Heart right ventricle (tissue), 16 donors: Measurements from ENCODE around the gene PLS1. TPM values are rescaled to one million over a fixed set of nuclear protein-coding genes. Genes with fewer than 3 reads are reported as not detected.

Experiments used
- ATAC-seq, 8 donors: fragments of 200-7000 bp; cut with Tn5 transposase; one replicate each; pipeline ENCODE4 v1.9.1; 2020; ENCODE audit warnings: mild to moderate bottlenecking in 8 of 8, moderate library complexity in 8 of 8, moderate number of reproducible peaks in 1 of 8
- DNase-seq, 2 donors: peaks; one replicate each; pipeline ENCODE4 v3.0.0-alpha.2; 2020
- H3K27ac ChIP-seq, 10 donors: fragments of 200-600 bp; sonication (generic) in 2 of 10; one replicate each; pipeline versions ENCODE4 v1.5.0 to v1.8.0; 2020 to 2022; ENCODE audit warnings: mild to moderate bottlenecking in 3 of 10
- H3K27me3 ChIP-seq, 7 donors: fragments of 200-600 bp; one replicate each; pipeline ENCODE4 v1.8.0; 2021 to 2022; ENCODE audit warnings: mild to moderate bottlenecking in 2 of 7
- H3K36me3 ChIP-seq, 9 donors: fragments of 200-600 bp; sonication (generic) in 1 of 9; one replicate each; pipeline versions ENCODE4 v1.5.0 to v1.8.0; 2020 to 2022; ENCODE audit warnings: mild to moderate bottlenecking in 2 of 9
- H3K4me1 ChIP-seq, 9 donors: fragments of 200-600 bp; sonication (generic) in 1 of 9; one replicate each; pipeline versions ENCODE4 v1.5.0 to v1.8.0; 2020 to 2022; ENCODE audit warnings: mild to moderate bottlenecking in 4 of 9
- H3K4me3 ChIP-seq, 10 donors: fragments of 200-600 bp; sonication (generic) in 2 of 10; one replicate each; pipeline versions ENCODE4 v1.5.0 to v1.8.0; 2020 to 2022; ENCODE audit warnings: mild to moderate bottlenecking in 7 of 10, moderate library complexity in 2 of 10
- H3K9me3 ChIP-seq, 11 donors: fragments of 200-600 bp in 10 of 11; sonication (generic) in 2 of 11; one replicate each; pipeline versions ENCODE4 v1.5.0 to v1.8.0; 2013 to 2022; ENCODE audit warnings: mild to moderate bottlenecking in 2 of 11, control low read depth in 1 of 11, moderate library complexity in 1 of 11
- WGBS, 2 donors: extraction: QIAGEN DNeasy Blood & Tissue Kit; methylation state at CpG; one replicate each; pipeline ENCODE4 v1.1.7; 2013; ENCODE audit warnings: inconsistent platforms in 1 of 2; 5-methylcytosine and 5-hydroxymethylcytosine counted together
- intact Hi-C, 10 donors: fragments of 100-400 bp; cut with DNase I; formaldehyde crosslinking; loops; one replicate each; pipeline versions ENCODE4 v1.11.1 to v1.14.2; 2022
- polyA plus RNA-seq, 2 donors: library from polyadenylated mRNA; stranded (reverse); fragments of 200-250 nt; gene quantifications; one replicate each; pipeline ENCODE4 v1.2.3, GENCODE V29; 2013
- total RNA-seq, 10 donors: library from RNA; stranded (reverse); fragmentation: NEBNext Ultra II Directional in 3 of 10; extraction: Animal tissue kit (Norgen Biotek cat#: 25700) in 3 of 10; gene quantifications; one replicate each; pipeline versions ENCODE4 v1.2.1 to v1.2.4, GENCODE V29; 2021 to 2023
- TF ChIP-seq, protein P1 (sequence below), 9 donors: fragments of 200-600 bp; sonication (generic) in 2 of 9; IDR thresholded peaks; one replicate each; pipeline versions ENCODE4 v1.5.0 to v1.8.0; 2021 to 2022; ENCODE audit warnings: antibody characterized with exemption in 9 of 9, mild to moderate bottlenecking in 5 of 9, moderate library complexity in 1 of 9
- donor health status: Arrhythmogenic right ventricular cardiomyopathy.
- donor health status: ischemic (EF 13 %, LVEDD 7.1; RV severe dilation, severe dysfunction).
- donor health status: healthy with polysubstance abuse.
- donor health status: DM: no; HTN: yes; CAD: no.
- donor health status: DM: no; HTN: no; CAD: no.
- donor health status: ischemic (EF 25% LVEDD 6.9; RV normal size, moderate dysfunction).
- donor health status: ischemic (EF 25% LVEDD 5.7; RV mildly dilated, moderate dysfunction).
- donor health status: healthy.
- donor health status: DM: yes; HTN: yes; CAD: no.
- donor health status: Ischemic cardiomyopathy.
- donor health status: ischemic (EF 35%, LVEDD 5.7; RV mildly dilated, moderate dysfunction).
- donor health status: nonischemic (EF 11% LVEDD 7.7; RV severe dilation, severe dysfunction).
- donor health status: DM: yes; HTN: yes; CAD: no.
- donor health status: PGD.
- donor health status: ischemic (EF 29% LVEDD 5.4; RV normal size, mild dysfunction).
- donor health status: nonischemic (EF 23%, LVEDD 6.1; RV moderate dilation, normal function).

Gene PLS1
- total and polyA plus RNA-seq, 12 donors = 0.72 to 2.7 (median 1.5) TPM

DNA sequence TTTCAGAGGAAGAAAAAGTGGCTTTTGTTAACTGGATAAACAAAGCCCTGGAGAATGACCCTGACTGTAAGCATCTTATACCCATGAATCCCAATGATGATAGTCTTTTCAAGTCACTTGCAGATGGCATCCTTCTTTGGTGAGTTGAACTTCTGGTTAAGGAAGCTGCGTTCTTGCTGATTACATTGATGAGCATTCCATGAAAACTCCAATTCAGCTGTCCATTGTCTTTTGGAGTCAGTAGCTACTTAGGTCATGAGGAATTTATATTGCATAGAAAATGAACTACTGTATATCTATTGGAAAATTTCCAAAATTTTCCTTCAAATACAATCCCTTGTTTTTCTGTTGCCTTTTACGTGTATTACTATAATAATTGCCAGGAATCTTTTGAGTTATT lies 80.0 kb downstream of the PLS1 start:
- intact Hi-C loops = no loop called here

GRCh38 chr3:142680710-142681109 lies 84.5 kb downstream of the PLS1 start:
- no peaks in the 10 kb centered on the region for H3K4me1 ChIP-seq
- intact Hi-C loops = no loop called here
- TF ChIP-seq, protein P1, sequence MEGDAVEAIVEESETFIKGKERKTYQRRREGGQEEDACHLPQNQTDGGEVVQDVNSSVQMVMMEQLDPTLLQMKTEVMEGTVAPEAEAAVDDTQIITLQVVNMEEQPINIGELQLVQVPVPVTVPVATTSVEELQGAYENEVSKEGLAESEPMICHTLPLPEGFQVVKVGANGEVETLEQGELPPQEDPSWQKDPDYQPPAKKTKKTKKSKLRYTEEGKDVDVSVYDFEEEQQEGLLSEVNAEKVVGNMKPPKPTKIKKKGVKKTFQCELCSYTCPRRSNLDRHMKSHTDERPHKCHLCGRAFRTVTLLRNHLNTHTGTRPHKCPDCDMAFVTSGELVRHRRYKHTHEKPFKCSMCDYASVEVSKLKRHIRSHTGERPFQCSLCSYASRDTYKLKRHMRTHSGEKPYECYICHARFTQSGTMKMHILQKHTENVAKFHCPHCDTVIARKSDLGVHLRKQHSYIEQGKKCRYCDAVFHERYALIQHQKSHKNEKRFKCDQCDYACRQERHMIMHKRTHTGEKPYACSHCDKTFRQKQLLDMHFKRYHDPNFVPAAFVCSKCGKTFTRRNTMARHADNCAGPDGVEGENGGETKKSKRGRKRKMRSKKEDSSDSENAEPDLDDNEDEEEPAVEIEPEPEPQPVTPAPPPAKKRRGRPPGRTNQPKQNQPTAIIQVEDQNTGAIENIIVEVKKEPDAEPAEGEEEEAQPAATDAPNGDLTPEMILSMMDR (IDR thresholded peaks at IDR 0.05) = peak in 2 of 9 donors; percentile 11
- no peaks in the 10 kb centered on the region for H3K27me3 ChIP-seq
- H3K4me3 ChIP-seq = no peak overlapping the region
- H3K36me3 ChIP-seq = no peaks in the 10 kb centered on the region
- WGBS, 2 donors = 69 to 79% methylated on average over 2 of the region's 2 CpGs
- H3K9me3 ChIP-seq = no peaks in the 10 kb centered on the region
- H3K27ac ChIP-seq = no peak overlapping the region
- ATAC-seq (no peak), DNase-seq (no peak)

More for the DNA sequence above, 80.0 kb downstream of the PLS1 start:
- Histone ChIP-seq H3K9me3 (peaks cover 0 to 4% (median 0%) of the 10 kb centered on the region in 11 donors), H3K4me3 (no peak overlapping the region), H3K36me3 (no peaks in the 10 kb centered on the region), H3K27me3 (no peaks in the 10 kb centered on the region), H3K27ac (no peak overlapping the region), H3K4me1 (no peaks in the 10 kb centered on the region)
- 48 to 51% methylated on average over 2 of the region's 2 CpGs for WGBS, 2 donors
- ATAC-seq (no peak), DNase-seq (no peak)
- TF ChIP-seq, protein P1 (IDR thresholded peaks at IDR 0.05) = no peak

DNA sequence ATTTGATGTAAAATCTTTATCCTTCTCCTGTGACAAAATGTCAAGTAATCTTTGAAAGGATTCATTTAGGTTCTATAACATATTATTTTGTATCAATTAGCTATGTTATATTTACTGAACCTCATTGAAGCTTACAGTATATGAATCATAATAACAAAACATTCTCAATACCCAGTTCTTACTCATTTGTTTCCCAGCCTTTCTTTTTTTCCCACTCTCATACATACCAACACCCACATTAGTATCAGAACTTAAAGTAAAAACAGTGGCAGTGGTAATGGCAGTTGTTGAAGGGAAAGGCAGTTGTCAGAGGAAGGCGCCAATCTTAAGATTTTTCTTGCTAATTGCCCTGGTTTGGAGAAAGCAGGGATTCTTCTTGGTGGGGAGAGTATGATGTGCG lies 94.4 kb downstream of the PLS1 start:
- Histone ChIP-seq H3K9me3 (no peaks in the 10 kb centered on the region), H3K4me1 (peaks cover 0 to 3% (median 0%) of the 10 kb centered on the region in 9 donors), H3K4me3 (no peak overlapping the region), H3K36me3 (no peaks in the 10 kb centered on the region), H3K27ac (no peak overlapping the region), H3K27me3 (no peaks in the 10 kb centered on the region)
- DNase-seq (no peak), ATAC-seq (no peak)
- intact Hi-C loops = no loop called here
- WGBS, 2 donors = 92 to 93% methylated on average over 2 of the region's 2 CpGs
- TF ChIP-seq, protein P1 (IDR thresholded peaks at IDR 0.05) = no peak

DNA sequence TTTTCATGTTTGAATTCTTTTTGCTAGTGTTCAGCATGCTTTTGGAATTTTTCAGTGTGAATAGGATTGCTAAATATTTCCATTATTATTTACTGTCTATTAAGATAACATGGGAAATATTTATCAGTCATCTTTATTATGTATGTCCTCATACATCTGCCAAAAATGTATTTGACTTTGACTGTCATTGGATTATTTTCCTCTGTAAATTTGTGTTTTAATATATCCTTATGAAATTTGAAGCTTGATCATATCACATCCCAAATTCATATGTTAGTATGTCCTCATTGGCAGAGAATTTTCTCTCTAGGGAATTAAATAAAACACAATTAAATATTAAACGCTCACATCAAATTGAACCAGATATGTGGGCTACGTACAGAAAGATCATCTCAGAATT lies 95.3 kb downstream of the PLS1 start:
- DNase-seq (no peak), ATAC-seq (no peak)
- 84 to 87% methylated on average over 2 of the region's 2 CpGs for WGBS, 2 donors
- Histone ChIP-seq H3K27ac (no peak overlapping the region), H3K4me3 (no peak overlapping the region), H3K27me3 (no peaks in the 10 kb centered on the region), H3K4me1 (peaks cover 0 to 3% (median 0%) of the 10 kb centered on the region in 9 donors), H3K36me3 (no peaks in the 10 kb centered on the region), H3K9me3 (no peaks in the 10 kb centered on the region)
- TF ChIP-seq, protein P1 (IDR thresholded peaks at IDR 0.05) = no peak
- intact Hi-C loops = no loop called here
